Measurements from ENCODE around the gene C11orf98. TPM values are rescaled to one million over a fixed set of nuclear protein-coding genes. Genes with fewer than 3 reads are reported as not detected.
A peak's percentile ranks its signal among the peaks of the same experiment; 100 is the strongest.

Gene C11orf98
- total RNA-seq, 2 donors from 2014 or later = 20.5 to 28.6 TPM

DNA sequence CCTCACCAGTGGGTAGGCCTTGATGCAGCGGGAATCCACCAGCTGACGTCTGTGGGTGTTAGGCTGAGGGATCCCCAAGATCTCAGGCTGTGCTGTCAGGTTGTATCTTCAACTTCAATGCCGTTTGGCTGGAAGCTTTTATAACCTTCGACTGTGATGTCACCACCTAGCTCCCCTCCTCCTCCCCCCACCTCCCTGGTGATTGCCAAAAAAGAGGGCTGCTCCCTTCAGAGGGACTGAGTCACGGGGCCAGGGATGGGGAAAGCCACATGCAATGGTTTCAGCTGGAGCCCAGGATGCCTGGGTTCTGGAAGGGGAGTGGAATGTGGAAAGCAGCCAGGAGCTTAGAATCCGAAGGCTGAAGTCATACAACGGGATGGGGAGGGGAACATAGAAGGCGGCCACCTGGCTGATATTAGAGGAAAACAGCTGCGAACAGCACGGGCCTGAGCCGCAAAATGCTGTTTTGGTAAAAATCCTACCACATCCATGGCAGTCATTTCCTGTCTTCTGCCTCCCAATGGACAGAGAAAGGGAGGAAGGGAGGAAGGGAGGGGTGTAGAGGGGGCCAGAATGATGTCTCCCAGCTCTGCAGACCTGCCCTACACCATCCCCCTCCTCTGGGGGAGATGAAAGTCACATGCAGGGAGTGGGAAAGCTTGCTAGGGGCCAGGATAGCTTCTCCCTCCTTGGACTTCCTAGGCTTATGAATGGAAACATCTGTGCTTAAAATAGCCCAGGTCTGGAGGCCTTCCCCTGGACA, 24.6 kb upstream of the C11orf98 start, which contains the start of gene LRRN4CL:
Gene LRRN4CL (minus strand): TSS at position 110 of the 763 bp plus-strand sequence. CDS start 1,022 bp downstream, outside the sequence.
- no peak for DNase-seq (ENCODE audit: low spot score)

DNA sequence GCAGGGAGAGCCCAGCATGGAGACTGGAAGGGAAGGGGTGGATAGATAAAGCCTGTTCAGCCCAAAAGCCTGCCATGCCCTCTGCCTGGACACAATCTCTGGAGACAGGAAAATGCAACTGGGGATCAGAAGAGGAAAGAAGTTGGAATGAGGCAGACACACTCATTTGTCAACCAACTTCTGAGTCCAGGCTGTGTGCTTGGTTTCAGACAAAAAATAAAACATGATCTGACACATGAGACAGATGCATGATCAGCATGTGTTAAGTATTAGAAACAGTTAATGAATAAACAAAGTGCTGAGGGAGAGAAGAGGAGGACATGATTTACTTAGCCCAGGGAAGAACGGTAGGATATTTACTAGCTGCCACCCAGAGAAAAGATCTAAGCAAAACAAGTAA, 23.5 kb upstream of the C11orf98 start:
- Histone ChIP-seq H3K27ac (no peak overlapping the region), H3K9me3 (no peaks in the 10 kb centered on the region), H3K4me1 (ENCODE audit: control insufficient read depth in 1 of 2, low read depth in 2 of 2) (peaks cover 0 to 6% of the 10 kb centered on the region in 2 donors), H3K4me3 (no peak overlapping the region), H3K27me3 (replicated peaks; ENCODE audit: insufficient read depth) (no peaks in the 10 kb centered on the region), H3K36me3 (peaks cover 31% of the 10 kb centered on the region)
- DNase-seq (ENCODE audit: low spot score) = no peak
- TF ChIP-seq, protein P1, sequence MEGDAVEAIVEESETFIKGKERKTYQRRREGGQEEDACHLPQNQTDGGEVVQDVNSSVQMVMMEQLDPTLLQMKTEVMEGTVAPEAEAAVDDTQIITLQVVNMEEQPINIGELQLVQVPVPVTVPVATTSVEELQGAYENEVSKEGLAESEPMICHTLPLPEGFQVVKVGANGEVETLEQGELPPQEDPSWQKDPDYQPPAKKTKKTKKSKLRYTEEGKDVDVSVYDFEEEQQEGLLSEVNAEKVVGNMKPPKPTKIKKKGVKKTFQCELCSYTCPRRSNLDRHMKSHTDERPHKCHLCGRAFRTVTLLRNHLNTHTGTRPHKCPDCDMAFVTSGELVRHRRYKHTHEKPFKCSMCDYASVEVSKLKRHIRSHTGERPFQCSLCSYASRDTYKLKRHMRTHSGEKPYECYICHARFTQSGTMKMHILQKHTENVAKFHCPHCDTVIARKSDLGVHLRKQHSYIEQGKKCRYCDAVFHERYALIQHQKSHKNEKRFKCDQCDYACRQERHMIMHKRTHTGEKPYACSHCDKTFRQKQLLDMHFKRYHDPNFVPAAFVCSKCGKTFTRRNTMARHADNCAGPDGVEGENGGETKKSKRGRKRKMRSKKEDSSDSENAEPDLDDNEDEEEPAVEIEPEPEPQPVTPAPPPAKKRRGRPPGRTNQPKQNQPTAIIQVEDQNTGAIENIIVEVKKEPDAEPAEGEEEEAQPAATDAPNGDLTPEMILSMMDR (IDR thresholded peaks at IDR 0.05) = no peak
- no peak for ATAC-seq (ENCODE audit: insufficient number of reproducible peaks, low FRiP score, low read depth)

More for the DNA sequence above, 24.6 kb upstream of the C11orf98 start, which contains the start of gene LRRN4CL:
- TF ChIP-seq, protein P1 (IDR thresholded peaks at IDR 0.05) = no peak
- Histone ChIP-seq H3K4me1 (ENCODE audit: control insufficient read depth in 1 of 2, low read depth in 2 of 2) (peaks cover 0 to 9% of the 10 kb centered on the region in 2 donors), H3K36me3 (peaks cover 31% of the 10 kb centered on the region), H3K9me3 (no peaks in the 10 kb centered on the region), H3K27ac (no peak within 1 kb of the TSS), H3K27me3 (replicated peaks; ENCODE audit: insufficient read depth) (no peaks in the 10 kb centered on the region), H3K4me3 (no peak within 1 kb of the TSS)
- no peak for ATAC-seq (ENCODE audit: insufficient number of reproducible peaks, low FRiP score, low read depth)

DNA sequence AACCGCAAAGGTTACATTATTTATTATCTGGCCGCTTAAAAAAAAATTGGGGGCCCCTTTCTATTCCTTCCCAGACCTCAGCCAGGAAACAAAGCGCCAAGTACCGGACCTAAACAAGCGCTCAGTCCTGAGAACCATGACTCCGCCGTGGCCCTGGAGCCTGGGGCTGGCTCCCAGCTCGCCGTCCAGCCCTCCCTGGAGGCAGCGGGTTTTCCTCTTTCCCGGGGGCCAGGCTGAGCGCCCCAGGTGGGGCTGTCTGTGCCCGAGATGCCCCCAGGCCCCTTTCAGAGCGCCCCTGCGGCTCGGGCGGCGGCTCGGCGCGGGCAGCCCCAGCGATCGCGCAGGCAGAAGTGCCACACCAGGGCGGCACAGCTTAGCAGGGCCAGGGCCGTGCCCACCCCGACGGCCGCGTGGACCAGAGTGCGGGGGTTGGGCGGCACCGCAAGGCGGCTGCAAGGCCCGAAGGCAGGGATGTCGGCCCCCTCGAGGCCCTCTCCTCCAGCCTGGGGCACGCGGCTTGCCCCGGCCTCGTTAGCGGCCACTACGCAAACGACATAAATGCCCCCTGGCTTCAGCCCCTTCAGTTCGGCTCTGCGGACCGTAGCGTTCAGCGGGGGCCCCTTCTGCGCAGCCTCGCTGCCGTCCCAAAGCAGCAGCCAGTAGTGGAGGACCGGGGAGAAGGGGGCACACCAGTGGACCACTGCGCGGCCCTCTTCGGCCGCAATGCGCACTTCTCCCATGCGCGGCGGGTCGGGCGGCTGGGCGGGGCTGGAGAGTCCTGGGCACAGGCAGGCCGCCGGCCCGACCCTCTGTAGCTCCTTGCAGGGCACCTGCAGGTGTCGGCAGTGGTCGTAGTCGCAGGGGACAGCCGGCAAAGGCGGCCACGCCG, 22.7 kb upstream of the C11orf98 start:
- H3K27ac ChIP-seq = no peak overlapping the region
- TF ChIP-seq, protein P1 (IDR thresholded peaks at IDR 0.05) = no peak
- H3K36me3 ChIP-seq = peaks cover 24% of the 10 kb centered on the region
- H3K4me3 ChIP-seq = peak overlapping the region; percentile 56
- DNase-seq (ENCODE audit: low spot score) (no peak), ATAC-seq (ENCODE audit: insufficient number of reproducible peaks, low FRiP score, low read depth) (no peak)
- no peaks in the 10 kb centered on the region for H3K9me3 ChIP-seq
- no peaks in the 10 kb centered on the region for H3K27me3 ChIP-seq (replicated peaks; ENCODE audit: insufficient read depth)
- H3K4me1 ChIP-seq (ENCODE audit: control insufficient read depth in 1 of 2, low read depth in 2 of 2) = peaks cover 0 to 6% of the 10 kb centered on the region in 2 donors

DNA sequence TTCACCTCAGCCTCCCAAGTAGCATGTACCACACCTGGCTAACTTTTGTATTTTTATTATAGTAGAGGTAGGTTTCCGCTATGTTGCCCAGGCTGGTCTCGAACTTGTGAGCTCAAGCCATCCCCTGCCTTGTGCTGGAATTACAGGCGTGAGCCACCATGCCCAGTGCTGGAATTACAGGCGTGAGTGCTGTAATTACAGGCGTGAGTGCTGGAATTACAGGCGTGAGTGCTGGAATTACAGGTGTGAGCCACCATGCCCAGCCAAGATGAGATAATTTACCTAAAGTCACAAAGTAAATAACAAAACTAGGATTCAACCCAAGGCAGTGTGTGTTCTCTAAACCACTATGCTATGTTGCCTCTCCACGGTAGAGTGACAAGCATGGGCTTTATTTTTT, 17.5 kb upstream of the C11orf98 start:
- Histone ChIP-seq H3K36me3 (no peaks in the 10 kb centered on the region), H3K4me3 (no peak overlapping the region), H3K9me3 (no peaks in the 10 kb centered on the region), H3K27me3 (replicated peaks; ENCODE audit: insufficient read depth) (no peaks in the 10 kb centered on the region), H3K4me1 (ENCODE audit: control insufficient read depth in 1 of 2, low read depth in 2 of 2) (peaks cover 11 to 17% of the 10 kb centered on the region in 2 donors), H3K27ac (no peak overlapping the region)
- TF ChIP-seq, protein P1 (IDR thresholded peaks at IDR 0.05) = no peak
- DNase-seq (ENCODE audit: low spot score) (no peak), ATAC-seq (ENCODE audit: insufficient number of reproducible peaks, low FRiP score, low read depth) (no peak)

DNA sequence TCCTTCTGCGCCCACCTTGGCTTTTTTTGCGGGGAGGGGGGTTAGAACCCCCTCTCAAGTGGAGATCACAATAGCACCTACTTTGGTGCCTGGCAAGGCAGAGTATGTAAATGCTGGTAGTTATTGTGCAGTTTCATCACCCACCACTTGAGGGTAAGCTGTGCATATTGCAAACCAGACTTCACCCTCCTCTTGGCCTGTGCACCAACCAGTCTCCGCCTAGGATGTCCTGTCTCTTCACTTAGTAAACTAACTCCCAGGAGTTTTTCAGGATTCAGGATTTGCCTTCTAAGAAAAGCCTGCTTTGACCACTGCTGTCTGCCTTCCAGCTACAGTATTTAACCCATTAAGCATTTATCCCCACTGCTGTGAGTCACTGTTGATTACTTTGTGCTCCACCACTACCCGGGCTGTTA, 15.8 kb upstream of the C11orf98 start:
- Histone ChIP-seq H3K27ac (no peak overlapping the region), H3K9me3 (no peaks in the 10 kb centered on the region), H3K27me3 (replicated peaks; ENCODE audit: insufficient read depth) (no peaks in the 10 kb centered on the region), H3K4me3 (no peak overlapping the region), H3K36me3 (peaks cover 9% of the 10 kb centered on the region), H3K4me1 (ENCODE audit: control insufficient read depth in 1 of 2, low read depth in 2 of 2) (peaks cover 11 to 23% of the 10 kb centered on the region in 2 donors)
- TF ChIP-seq, protein P1 (IDR thresholded peaks at IDR 0.05) = peak; percentile 26
- DNase-seq (ENCODE audit: low spot score) (no peak), ATAC-seq (ENCODE audit: insufficient number of reproducible peaks, low FRiP score, low read depth) (no peak)

Data from thoracic aorta (tissue), 2 donors.